ENCODE results near the gene C6orf62.
"Not testable (repeated sequence)": the region's sequence is repeated elsewhere in the genome, so short reads cannot be mapped to it uniquely, and the experiment has no call there.

Gene C6orf62

DNA sequence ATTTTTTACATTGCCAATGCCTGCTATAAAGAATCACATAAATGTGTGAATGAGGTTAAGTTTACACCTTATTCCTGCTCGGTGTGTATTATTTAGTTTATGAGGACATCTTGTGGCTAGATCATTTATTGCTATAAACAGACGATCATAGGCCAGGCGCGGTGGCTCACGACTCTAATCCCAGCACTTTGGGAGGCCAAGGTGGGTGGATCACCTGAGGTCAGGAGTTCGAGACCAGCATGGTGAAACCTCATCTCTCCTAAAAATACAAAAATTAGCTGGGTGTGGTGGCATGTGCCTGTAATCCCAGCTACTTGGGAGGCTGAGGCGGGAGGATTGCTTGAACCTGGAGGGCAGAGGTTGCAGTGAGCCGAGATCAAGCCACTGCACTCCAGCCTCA, 23.3 kb downstream of the C6orf62 start:
- peak; percentile 5 for DNase-seq

DNA sequence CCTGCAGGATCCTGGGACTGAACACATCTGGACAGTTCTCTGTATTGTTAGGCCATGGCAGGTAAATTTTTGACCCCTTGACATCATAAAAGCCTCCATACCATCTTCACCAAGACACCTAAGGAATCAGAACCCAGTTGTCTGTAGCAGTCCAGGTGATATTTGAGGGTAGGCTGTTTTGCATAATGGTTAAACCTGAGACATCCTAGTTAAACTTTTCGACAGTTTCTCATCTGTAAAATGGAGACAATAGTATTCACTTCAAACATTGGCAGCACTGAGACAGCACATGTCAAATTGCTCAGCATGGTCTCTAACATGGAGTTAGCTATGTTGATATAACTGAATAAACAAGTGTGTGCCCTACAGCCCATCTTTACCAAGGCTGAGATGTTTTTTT, 24.8 kb downstream of the C6orf62 start:
- no peak for DNase-seq

DNA sequence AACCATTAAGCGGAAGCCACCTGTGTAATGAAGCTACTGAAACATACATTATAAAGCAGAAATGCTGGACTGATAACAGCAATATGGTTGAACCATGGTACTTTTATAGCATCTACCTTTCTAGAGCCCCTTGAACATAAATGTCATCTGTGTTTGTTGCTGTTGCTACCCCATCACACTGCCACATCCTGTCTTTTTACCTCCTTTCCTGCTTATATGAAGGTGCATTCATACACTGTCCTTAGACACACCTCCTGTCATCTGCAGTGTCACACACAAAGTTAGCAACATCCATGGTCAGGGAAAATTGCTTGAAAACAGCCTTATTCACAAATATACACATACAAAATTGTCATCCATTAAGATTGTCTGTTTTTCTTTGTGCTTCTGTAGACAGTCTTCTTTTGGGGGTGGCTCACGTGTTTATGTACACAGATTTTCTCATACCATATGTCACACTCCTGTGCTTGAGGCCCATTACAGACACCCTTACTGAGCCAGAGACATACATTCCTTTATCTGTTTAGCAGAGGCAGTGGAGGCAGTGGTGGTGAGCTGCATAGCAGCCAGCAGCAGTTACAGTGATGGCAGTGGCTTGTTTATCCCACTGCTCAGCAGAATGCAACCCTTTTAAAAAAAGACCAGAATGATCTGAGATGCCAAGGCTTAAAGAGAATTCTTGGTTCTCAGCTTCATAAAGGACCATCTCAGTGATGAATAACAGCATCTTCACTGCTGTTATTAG, 25.9 kb downstream of the C6orf62 start:
- no peak for DNase-seq

DNA sequence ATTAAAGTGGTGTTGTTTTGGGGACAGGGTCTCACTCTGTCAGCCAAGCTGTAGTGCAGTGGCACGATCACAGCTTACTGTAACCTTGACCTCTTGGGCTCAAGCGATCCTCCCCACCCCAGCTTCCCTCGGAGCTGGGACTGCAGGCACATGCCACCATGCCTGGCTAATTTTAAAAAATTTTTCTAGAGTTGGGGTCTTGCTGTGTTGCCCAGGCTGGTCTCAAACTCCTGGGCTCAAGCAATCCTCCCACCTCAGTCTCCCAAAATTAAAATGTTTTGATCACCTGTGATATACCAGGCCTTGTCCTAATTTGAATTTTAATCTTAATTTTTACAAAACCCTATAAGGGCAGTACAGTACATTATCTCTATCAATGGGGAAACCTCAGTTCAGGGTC, 26.5 kb downstream of the C6orf62 start:
- DNase-seq: no peak

DNA sequence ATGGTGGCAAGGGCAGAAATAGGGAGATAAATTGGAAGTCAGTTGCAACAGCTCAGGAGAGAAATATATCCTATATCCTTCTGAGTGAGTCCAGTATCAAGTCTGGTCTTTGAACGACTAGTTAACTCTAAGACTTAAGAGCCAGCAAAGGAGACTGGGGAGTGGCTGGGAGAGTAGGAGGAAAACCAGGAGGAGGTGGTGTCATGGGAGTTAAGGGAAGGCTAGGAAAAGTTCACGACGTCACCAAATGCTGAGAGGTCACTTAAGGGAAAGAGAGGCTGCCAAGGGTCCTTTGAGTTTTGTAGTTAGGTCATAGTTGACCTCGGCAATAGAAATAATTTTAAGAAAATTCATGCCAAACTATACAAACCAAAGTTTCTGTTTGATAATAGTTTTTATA, 27.0 kb downstream of the C6orf62 start:
- DNase-seq: no peak

DNA sequence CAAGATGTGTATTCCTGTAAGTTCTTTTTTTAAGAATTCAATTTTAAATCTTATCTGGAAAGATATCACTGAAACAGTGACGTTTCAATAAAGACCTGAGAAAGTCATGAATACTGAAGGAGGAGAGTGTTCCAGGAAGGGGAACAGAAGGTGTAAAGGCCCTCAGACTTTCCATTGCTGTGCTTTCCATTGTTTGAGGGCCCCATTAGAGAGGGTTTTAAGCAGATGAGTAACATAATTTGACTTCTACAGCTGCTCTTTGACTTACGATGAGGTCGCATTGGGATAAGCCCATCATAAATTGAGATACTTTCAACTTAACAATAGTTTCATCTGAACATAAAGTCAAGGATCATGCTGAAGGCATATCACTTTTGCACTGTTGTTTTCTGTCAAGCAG, 27.4 kb downstream of the C6orf62 start:
- no peak for DNase-seq

DNA sequence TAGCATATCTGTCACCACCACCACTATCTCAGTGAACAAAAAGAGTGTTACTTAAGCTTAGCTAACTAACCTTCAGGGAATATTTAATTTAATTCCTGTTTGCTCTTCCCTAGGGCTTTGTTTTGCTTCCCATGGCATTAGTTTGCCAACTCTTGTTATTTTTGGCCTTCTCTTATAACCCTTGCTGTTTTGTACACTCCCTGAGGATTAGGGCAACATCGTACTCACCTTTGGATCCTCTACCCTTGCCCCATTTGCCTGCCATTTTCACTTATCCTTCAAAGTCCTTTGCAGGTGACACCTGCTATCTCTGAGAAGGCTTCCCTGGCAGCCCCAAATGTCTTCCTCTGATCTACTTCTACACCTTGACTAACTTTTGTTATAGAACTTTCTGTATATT, 28.4 kb downstream of the C6orf62 start:
- DNase-seq: no peak

DNA sequence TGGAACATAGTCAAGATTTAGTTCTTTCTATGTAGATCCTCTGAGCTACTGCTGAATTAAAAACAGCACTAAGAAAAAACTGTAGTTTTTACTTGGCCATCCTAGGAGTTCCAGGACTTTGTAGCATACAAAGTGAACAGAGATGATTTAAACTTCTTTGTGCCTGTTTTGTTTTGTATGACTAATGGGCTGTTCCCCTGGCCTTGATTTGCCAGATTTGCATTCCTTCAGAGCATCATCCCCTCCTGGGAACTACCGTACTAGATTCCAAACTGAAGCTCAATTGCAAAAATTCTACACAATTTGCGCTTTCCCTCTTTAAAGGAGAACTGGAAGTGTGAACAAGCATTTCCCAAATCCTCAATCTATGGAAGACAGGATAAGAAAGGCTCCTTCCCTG, 29.0 kb downstream of the C6orf62 start:
- no peak for DNase-seq

DNA sequence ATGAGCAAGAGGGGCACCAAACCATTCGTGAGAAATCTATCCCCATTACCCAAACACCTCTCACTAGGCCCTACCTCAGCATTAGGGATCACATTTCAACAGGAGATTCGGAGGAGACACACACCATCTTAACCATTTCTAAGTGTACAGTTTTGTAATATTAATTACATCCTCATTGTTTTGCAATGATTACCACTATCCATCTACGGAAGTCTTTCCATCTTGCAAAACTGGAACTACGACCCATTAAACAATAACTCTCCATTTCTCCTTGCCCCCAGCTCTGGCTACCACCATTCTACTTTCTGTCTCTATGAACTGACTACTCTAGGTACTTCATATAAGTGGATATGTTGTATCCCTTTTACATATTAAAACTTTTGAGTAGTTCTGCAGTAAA, 32.0 kb downstream of the C6orf62 start:
- no peak for DNase-seq

DNA sequence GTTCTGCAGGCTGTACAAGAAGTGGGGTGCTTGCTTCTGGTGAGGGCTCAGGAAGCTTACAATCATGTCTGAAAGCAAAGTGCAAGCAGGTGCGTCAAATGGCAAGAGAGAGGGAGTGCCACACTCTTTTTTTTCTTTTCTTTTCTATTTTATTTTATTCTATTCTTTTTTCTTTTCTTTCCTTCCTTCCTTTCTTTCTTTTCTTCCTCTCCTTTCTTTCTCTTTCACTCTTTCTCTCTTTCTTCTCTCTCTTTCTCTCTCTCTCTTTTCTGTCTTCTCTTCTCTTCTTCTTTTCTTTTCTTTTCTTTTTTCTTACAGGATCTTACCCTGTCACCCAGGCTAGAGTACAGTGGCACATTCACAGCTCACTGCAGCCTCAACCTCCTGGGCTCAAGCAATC, 32.5 kb downstream of the C6orf62 start:
- no peak for DNase-seq

DNA sequence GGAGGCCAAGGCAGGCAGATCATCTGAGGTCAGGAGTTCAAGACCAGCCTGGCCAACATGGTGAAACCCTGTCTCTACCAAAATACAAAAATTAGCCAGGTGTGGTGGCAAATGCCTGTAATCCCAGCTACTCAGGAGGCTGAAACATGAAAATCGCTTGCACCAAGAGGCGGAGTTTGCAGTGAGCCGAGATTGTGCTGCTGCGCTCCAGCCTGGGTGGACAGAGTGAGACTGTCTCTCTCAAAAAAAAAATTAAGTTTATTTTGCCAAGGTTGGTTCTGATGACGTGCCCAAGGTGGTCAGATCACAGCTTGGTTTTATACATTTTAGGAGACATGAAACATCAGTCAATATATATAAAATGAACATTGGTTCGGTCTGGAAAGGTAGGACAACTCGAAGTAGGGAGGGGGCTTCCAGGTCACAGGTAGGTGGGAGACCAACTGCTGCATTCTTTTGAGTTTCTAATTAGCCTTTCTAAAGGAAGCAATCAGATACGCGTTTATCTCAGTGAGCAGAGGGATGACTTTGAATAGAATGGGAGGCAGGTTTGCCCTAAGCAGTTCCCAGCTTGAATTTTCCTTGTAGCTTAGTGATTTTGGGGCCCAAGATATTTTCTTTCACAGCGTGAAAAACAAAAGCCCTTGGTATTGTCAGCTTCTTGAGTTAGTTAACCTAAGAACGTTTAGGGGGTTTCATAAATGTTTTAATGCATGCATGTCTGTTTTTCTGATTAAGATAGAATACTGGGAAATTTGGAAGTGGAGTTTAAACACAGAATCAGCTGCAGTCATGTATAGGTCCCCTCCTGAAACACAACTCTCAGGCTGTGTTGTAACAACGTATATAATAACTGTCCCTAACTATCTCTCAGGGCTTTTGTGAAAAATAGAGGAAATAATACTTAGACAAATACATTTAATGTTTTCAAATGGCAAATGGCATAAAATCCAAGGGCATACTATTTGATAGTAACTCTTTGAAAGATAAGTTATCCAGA, 35.4 kb downstream of the C6orf62 start:
- DNase-seq: no peak

DNA sequence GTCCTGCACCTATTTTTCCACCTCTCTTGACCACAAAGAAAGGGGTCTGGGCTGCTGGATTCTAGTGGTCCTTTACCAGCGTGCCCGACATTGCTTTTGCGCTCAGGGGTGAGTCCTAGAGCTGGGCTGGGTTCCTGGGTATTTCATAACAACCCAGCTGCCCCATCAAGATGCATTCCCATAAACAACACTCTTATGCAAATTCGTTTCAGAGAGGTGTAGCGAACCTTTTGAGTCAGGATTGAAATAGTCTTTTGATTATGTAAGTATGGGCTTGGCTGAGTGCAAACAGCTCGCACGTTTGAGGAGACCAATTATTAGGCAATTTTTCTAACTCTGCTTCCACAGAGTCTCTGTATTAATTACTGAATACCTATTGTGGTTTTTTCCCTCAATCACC, 38.4 kb downstream of the C6orf62 start:
- no peak for DNase-seq

DNA sequence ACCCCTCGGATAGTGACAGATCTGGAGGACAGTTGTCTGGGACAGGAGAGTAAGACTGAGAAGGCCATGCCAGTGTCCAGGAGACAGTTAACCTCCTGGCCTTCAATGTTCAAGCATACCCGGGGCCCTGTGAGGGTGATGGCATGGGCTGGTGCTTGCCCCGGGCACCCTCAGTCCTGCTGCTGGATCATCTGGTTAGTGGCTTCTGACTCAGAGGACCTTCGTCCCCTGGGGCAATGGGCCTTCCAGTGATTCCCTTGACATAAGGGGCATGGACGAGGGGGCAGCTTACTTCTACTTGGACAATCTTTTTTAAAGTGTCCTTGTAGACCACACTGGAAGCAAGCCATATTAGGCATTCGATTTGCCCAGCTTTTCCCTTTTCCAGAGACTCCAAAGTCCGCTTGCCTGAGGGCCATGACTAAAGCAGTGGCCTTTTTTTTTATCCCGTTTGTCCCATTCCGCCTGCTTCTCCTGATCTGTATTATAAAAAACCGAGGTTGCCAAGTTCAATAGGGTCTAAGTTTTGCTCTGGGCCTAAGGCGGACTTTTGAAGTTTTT, 40.1 kb downstream of the C6orf62 start:
- DNase-seq: not testable (repeated sequence)

DNA sequence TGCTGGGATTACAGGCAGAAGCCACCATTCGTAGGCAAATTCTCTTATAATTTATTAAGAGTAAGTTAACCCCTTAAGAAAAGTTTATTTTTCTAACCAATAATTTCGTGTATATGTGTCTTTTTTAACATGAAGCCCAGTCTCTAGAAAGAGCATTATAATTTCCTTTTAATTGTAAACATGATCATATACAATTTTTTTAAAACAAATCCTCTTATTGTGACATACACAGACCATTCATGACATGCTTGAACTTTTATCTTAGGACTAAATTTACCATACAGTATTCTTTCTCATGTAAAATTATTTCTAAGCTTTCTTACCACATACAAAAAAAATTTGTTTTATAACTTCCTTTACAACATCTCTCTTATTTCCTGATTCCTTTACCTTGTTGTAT, 45.3 kb downstream of the C6orf62 start:
- no peak for DNase-seq

DNA sequence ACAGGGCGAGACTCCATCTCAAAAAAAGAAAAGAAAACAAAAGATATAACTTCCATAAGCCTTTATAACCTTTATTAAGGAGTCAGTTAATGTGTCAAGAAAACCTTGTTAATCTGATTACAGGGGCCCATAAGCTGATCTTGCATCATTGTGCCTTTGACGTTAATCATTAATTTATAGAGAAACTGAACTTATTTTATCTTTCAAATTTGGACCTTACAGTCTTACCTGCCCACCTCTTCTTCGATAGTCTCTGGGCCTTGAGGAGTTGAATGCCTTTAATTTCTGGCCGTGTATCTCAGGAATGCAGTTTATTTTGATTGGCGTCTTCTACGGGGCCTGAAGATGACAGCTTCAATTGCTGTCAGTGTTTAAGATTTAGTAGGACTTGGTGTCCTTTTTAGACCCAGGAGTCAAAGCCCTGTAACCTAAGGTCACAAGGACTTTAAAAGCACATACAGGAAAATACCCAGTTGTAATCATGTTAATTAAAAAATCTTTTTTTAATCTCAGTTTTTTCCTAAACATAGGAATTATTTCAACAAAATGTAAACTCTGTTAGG, 46.3 kb downstream of the C6orf62 start:
- DNase-seq: no peak

DNA sequence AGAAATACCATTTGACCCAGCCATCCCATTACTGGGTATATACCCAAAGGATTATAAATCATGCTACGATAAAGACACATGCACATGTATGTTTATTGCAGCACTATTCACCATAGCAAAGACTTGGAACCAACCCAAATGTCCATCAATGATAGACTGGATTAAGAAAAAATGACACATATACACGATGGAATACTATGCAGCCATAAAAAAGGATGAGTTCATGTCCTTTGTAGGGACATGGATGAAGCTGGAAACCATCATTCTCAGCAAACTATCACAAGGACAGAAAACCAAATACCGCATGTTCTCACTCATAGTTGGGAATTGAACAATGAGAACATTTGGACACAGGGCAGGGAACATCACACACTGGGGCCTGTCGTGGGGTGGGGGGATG, 47.9 kb downstream of the C6orf62 start:
- not testable (repeated sequence) for DNase-seq

DNA sequence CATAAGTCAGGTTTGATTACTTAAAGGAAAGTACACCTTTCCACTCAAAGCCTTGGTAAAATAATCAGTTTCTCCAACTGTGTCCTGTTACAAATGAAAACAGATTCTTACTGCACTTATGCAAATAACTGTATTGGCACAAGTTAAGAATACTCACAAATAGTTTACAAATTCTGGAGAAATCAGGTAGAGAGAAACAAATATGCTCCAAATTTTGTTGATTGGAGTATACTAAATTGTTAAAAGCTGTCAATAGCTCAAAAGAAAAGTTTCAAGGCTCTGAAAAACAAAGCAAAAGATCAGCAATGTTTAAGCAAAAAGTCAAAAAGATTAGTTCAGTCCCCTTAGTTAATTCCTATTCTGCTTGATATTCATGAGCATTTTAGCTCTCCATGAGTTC, 48.5 kb downstream of the C6orf62 start:
- DNase-seq: not testable (repeated sequence)

DNA sequence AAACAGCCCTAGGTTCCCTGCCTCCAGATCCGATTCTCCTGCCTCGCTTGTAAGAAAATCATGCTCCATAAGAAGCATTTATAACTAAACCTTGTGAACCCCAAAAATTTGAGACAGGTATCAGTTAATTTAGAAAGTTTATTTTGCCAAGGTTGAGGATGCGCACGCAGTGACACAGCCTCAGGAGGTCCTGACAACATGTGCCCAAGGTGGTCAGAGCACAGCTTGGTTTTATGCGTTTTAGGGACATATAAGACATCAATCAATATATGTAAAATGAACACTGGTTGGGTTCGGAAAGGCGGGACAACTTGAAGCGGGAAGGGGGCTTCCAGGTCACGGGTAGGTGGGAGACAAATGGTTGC, 50.0 kb downstream of the C6orf62 start:
- DNase-seq: no peak

DNA sequence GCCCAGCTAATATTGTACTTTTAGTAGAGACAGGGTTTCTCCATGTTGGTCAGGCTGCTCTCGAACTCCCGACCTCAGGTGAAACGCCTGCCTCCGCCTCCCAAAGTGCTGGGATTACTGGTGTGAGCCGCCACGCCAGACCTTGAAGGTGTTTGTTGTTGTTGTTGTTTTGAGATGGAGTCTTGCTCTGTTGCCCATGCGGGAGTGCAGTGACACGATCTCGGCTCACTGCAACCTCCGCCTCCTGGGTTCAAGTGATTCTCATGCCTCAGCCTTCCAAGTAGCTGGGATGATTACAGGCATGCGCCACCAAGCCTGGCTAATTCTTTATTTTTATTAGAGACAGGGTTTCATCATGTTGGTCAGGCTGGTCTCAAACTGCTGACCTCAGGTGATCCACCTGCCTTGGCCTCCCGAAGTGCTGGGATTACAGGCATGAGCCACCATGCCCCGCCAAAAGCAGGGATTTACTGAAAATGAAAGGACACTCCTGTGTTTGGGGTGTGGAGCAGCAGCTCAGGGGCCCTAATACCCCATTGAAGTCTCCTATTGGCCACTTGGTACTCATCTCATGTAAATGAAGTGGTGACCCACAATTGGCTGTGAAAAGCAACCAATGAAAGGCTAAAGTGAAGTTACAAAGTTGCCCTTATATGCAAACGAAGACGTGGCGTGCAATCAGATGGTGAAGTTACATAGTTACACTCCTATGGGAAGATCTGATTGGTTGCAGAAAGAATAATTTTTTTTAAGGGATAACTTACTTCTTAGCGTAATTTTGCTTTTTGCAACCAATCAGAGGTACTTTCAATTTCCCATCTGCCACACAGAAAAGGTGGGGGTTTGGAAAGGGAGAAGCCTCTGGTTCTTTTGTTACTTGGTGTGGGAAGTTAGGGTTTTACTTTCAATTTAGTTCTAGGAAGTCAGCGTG, 50.6 kb downstream of the C6orf62 start:
- DNase-seq: not testable (repeated sequence)

DNA sequence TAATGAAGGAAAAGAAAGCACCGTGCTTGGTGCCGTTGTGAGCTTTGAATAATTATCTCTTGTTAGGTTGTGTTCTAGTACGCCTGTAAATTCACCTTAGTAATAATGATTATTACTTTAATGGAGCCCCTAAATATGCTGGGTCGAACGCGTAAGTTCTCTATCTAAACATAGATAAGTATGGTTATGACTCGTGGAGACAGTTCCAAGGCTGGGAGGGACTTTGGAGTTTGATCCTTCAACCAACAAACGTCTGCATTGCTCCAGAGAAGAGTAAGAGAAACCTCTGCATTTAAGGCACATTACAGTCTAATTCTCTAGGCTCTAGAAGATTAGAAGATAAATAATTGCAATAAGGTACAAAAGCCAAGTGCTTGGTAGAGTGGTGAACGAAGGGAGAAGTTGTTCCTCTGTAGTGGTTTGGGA, 51.6 kb downstream of the C6orf62 start:
- DNase-seq: no peak

DNA sequence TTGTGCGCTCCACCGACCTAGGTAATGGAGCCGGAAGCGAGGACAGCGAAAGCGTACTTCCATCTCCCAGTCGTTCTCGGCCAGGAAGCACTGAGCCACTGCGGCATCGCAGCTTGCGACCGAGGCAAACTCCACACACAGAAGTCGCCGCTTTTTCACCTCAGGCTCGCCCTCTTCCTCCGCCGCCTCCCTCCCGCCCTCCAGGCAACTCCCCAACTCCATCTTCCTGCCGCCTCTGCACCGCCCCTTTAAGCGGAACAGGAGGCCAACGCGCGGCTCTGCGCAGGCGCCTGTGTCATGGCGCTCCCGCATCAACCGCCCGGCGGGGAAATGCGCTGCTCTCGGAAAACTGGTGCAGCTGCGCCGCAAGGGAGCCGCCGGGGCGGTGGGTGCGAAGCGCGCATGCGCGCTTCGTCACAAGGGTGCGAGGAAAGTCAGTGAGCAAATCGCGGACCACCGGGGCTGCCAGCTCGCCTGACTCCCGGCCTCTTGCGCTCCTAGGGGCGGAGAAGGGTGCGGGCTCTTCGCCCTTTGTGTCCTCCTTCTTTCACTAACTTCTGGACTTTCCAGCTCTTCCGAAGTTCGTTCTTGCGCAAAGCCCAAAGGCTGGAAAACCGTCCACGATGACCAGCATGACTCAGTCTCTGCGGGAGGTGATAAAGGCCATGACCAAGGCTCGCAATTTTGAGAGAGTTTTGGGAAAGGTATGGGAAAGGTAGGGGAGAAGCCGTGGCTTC, 52.1 kb downstream of the C6orf62 start, which contains the start of the genes ACOT13 and TDP2:
Gene ACOT13, plus strand, starts transcription at position 437 of the 737 bp plus-strand sequence. Its CDS starts 187 bp downstream, at position 624.
Gene TDP2, minus strand, starts transcription at position 259 of the 737 bp plus-strand sequence. Its CDS starts 37 bp downstream, at position 222.
- peak; percentile 96 for DNase-seq

All from NCI-H2171 (cell line).